HepG2 (cell line): Measurements from ENCODE around the gene ADI1. TPM values are rescaled to one million over a fixed set of nuclear protein-coding genes. Genes with fewer than 3 reads are reported as not detected.
A peak's percentile ranks its signal among the peaks of the same experiment; 100 is the strongest.

ENCODE experiments used
- ARNTL ChIP-seq: sonication (generic); formaldehyde crosslinking; IDR thresholded peaks from 2 replicates; pipeline ENCODE4 v1.4.0; 2020; ENCODE audit warnings: mild to moderate bottlenecking, missing genetic modification reagents
- CBX1 ChIP-seq: IDR thresholded peaks from one replicate; pipeline ENCODE4 v1.6.1; 2016; ENCODE audit warnings: antibody characterized with exemption, low read depth
- CCDC6 ChIP-seq: sonication (generic); formaldehyde crosslinking; IDR thresholded peaks from 2 replicates; pipeline ENCODE4 v1.8.1; 2022; ENCODE audit warnings: mild to moderate bottlenecking, missing genetic modification reagents, moderate library complexity
- GMEB2 ChIP-seq: IDR thresholded peaks from 2 replicates; pipeline ENCODE4 v1.6.1; 2016; ENCODE audit warnings: missing biosample characterization, missing genetic modification reagents, low read depth
- HOXA5 ChIP-seq: sonication (generic); formaldehyde crosslinking; IDR thresholded peaks from 2 replicates; pipeline ENCODE4 v1.4.0; 2020; ENCODE audit warnings: missing genetic modification reagents
- KAT7 ChIP-seq: IDR thresholded peaks from 2 replicates; pipeline ENCODE4 v1.6.1; 2018; ENCODE audit warnings: borderline replicate concordance, missing compliant biosample characterization
- KLF15 ChIP-seq: sonication (generic); formaldehyde crosslinking; IDR thresholded peaks from 2 replicates; pipeline ENCODE4 v1.8.1; 2023; ENCODE audit warnings: borderline replicate concordance, mild to moderate bottlenecking, inconsistent platforms, missing genetic modification reagents, mixed read lengths
- MBD4 ChIP-seq: IDR thresholded peaks from 2 replicates; pipeline ENCODE4 v1.6.1; 2012; ENCODE audit warnings: low read length, inconsistent platforms, borderline replicate concordance
- NFAT5 ChIP-seq: sonication (generic); formaldehyde crosslinking; IDR thresholded peaks from 2 replicates; pipeline ENCODE4 v1.4.0; 2020; ENCODE audit warnings: missing genetic modification reagents
- PHF5A ChIP-seq: IDR thresholded peaks from one replicate; pipeline ENCODE4 v1.6.1; 2018; ENCODE audit warnings: low read depth, missing genetic modification reagents; ENCODE audit not compliant: unreplicated experiment
- POLR2AphosphoS2 ChIP-seq: IDR thresholded peaks from 2 replicates; pipeline ENCODE4 v1.6.1; 2011; ENCODE audit warnings: low read depth, low read length, improper control_type of control experiment
- RXRA ChIP-seq: sonication (generic); formaldehyde crosslinking; IDR thresholded peaks from 2 replicates; pipeline ENCODE4 v1.5.1; 2020; ENCODE audit warnings: missing genetic modification reagents
- SMC3 ChIP-seq: IDR thresholded peaks from 2 replicates; pipeline ENCODE4 v1.6.1; 2011; ENCODE audit warnings: low read length, improper control_type of control experiment
- ZNF709 ChIP-seq: sonication (generic); formaldehyde crosslinking; IDR thresholded peaks from 2 replicates; pipeline ENCODE4 v1.5.0; 2020; ENCODE audit warnings: mild to moderate bottlenecking, missing genetic modification reagents
- ZNF737 ChIP-seq: sonication (generic); formaldehyde crosslinking; IDR thresholded peaks from 2 replicates; pipeline ENCODE4 v1.5.0; 2020; ENCODE audit warnings: missing genetic modification reagents, mild to moderate bottlenecking, borderline replicate concordance
- ZNF83 ChIP-seq: sonication (generic); formaldehyde crosslinking; IDR thresholded peaks from 2 replicates; pipeline ENCODE4 v1.4.0; 2020; ENCODE audit warnings: missing genetic modification reagents, mild to moderate bottlenecking, borderline replicate concordance
- polyA plus RNA-seq, 8 experiments: library from polyadenylated mRNA; depleted of rRNA in 3 of 8; stranded (reverse) in 7 of 8; unstranded in 1 of 8; fragments of >200 nt; fragmentation: Illumina TruSeq in 4 of 8; extraction: Trizol in 4 of 8; gene quantifications; 2 replicates each; pipeline versions ENCODE4 v1.2.1 to v1.2.3, GENCODE V29; 2011 to 2016; ENCODE audit warnings: low read depth in 4 of 8, missing spikeins in 1 of 8, mixed read lengths in 1 of 8; ENCODE audit not compliant: insufficient read depth in 1 of 8
- total RNA-seq, 5 experiments: library from RNA; depleted of rRNA; stranded (reverse); fragments of >200 nt; fragmentation: Illumina TruSeq; extraction: Trizol; gene quantifications; 2 replicates each; pipeline ENCODE4 v1.2.3, GENCODE V29; 2016; ENCODE audit warnings: low read depth in 1 of 5
- TF ChIP-seq, protein P1 (sequence below): sonication (generic); formaldehyde crosslinking; IDR thresholded peaks from 2 replicates; pipeline ENCODE4 v1.5.0; 2020; ENCODE audit warnings: mild to moderate bottlenecking, missing genetic modification reagents
- TF ChIP-seq, protein P2 (sequence below): sonication (generic); formaldehyde crosslinking; IDR thresholded peaks from 2 replicates; pipeline ENCODE4 v1.8.1; 2023; ENCODE audit warnings: missing genetic modification reagents, inconsistent platforms, borderline replicate concordance

The ADI1 gene
- total and polyA plus RNA-seq, 2 of the 13 experiments (the other 11 are each of a cell fraction or from before 2014, with no cell fraction given), result 28.7 to 123 TPM

DNA sequence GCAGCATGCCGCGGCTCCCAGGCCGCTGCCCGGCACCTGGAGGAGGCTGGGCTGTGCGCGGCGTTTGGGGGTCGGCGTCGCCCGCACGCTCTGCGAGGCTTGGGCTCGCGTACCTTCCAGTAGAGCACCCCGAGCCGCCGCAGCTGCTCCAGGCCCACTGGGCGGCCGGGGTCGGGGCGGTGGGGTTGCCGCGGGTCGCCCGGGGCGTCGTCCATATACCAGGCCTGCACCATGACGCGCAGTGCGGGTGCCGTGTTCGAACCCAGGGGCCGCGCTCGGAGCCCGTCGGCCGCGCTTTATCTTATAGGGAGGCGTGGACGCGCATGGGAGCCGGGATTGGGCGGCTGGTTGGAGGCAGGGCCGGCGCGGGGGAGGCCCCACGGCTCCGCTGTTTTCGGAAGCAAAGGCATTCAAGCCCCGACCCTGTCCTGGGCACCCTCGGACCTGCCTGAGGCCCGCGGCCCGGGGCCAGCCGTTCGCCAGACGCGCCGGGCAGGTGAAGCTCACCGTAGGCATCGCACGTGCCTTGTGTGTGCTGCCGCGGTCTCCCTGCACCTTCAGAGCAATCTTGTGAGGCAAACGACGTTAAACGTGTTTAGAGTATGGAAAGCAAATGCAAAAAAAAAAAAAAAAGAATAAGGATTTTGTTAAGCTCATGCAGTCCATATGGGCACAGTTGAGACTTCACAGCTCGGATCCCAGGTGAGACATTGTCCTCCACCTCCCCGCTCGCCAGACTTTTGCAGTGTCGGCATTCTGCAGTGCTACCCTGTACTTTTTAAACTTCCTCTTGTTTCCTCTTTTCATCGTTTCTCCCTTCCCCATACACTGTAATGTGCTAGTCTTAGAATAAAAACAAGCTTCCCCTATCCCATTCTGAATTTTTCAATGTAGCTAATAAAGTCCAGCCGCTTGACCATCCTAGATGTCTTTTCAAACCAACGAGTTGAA, at the start of gene ADI1 (continued):
- TF ChIP-seq GMEB2 (peak; percentile 18; the same call in 1 of the 2 replicates), PHF5A (CRISPR knock-in tag) (no peak), HOXA5 (CRISPR knock-in tag) (peak; percentile 83), ZNF737 (no peak), CCDC6 (peak; percentile 83; the same call in 1 of the 2 replicates), SMC3 (no peak), NFAT5 (peak; percentile 97), RXRA (CRISPR knock-in tag) (peak; percentile 80; the same call in 1 of the 2 replicates), KAT7 (CRISPR knock-in tag) (peak; percentile 96), ZNF83 (CRISPR knock-in tag) (peak; percentile 96; the same call in 1 of the 2 replicates), ARNTL (CRISPR knock-in tag) (peak; percentile 84; the same call in 1 of the 2 replicates), CBX1 (no peak), MBD4 (no peak), KLF15 (peak; percentile 96), POLR2AphosphoS2 (no peak; the same call in 1 of the 2 replicates), ZNF709 (CRISPR knock-in tag) (peak; percentile 98)
- TF ChIP-seq, protein P1, sequence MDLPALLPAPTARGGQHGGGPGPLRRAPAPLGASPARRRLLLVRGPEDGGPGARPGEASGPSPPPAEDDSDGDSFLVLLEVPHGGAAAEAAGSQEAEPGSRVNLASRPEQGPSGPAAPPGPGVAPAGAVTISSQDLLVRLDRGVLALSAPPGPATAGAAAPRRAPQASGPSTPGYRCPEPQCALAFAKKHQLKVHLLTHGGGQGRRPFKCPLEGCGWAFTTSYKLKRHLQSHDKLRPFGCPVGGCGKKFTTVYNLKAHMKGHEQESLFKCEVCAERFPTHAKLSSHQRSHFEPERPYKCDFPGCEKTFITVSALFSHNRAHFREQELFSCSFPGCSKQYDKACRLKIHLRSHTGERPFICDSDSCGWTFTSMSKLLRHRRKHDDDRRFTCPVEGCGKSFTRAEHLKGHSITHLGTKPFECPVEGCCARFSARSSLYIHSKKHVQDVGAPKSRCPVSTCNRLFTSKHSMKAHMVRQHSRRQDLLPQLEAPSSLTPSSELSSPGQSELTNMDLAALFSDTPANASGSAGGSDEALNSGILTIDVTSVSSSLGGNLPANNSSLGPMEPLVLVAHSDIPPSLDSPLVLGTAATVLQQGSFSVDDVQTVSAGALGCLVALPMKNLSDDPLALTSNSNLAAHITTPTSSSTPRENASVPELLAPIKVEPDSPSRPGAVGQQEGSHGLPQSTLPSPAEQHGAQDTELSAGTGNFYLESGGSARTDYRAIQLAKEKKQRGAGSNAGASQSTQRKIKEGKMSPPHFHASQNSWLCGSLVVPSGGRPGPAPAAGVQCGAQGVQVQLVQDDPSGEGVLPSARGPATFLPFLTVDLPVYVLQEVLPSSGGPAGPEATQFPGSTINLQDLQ (CRISPR knock-in tag), result peak; percentile 97
- TF ChIP-seq, protein P2, sequence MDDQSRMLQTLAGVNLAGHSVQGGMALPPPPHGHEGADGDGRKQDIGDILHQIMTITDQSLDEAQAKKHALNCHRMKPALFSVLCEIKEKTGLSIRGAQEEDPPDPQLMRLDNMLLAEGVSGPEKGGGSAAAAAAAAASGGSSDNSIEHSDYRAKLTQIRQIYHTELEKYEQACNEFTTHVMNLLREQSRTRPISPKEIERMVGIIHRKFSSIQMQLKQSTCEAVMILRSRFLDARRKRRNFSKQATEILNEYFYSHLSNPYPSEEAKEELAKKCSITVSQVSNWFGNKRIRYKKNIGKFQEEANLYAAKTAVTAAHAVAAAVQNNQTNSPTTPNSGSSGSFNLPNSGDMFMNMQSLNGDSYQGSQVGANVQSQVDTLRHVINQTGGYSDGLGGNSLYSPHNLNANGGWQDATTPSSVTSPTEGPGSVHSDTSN (CRISPR knock-in tag), result peak; percentile 58; the same call in 1 of the 2 replicates
